GM10847 (cell line): ENCODE results near the gene LMOD3.

ENCODE experiments used
- POLR2A ChIP-seq: IDR thresholded peaks from 2 replicates; pipeline ENCODE4 v1.6.1; 2011; ENCODE audit not compliant: insufficient read length; ENCODE audit errors: extremely low read depth

Gene LMOD3

GRCh38 chr3:69085168-69085832 is 37.1 kb downstream of the LMOD3 start:
- no peak for TF ChIP-seq POLR2A

- TF ChIP-seq POLR2A, result peak; percentile 40
These were observed 37.8 kb downstream of the LMOD3 start, which contains the start of gene ARL6IP5 for GRCh38 chr3:69084326-69085167. Gene ARL6IP5, plus strand, starts transcription at chr3:69084937. Its CDS starts 111 bp downstream, at chr3:69085048.

DNA sequence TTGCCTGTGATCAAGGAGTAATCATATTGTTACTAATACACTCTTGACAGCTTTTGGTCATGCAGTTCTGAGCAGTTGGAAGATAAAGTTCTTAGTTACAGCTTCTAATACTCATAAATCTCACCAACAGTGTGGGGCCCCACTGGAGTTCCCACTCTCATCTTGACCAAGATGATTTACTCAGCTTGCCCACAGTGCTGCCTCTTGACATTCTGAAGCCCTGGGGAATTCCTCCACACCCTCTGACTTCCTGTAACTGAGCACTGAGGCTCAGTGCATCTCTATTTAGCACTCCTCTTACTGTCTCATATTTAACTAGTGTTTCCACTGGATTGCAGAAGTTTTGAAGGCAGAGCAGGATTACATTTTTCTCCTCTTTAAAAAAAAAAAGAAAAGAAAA is 39.6 kb downstream of the LMOD3 start:
- no peak for TF ChIP-seq POLR2A

DNA sequence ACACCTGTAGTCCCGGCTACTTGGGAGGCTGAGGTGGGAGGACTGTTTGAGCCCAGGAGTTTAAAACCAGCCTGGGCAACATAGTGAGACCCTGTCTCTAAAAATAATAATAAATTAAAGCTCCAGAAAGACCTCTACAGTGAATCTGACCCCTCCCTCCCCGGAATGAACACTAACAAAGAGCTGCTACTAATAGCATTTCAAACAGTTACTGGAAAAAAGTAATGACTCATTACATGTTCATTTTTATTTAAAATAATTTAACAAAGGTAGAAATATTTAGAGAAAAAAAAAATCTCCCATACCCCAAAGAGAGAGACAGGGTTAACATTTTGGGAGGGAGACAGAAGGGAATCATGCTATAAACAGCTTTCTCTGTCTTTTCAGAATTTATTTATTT is 40.0 kb downstream of the LMOD3 start:
- no peak for TF ChIP-seq POLR2A

GRCh38 chr3:69081583-69082262 is 40.7 kb downstream of the LMOD3 start:
- no peak for TF ChIP-seq POLR2A

GRCh38 chr3:69080233-69080920 is 42.0 kb downstream of the LMOD3 start, which contains the start of gene UBA3:
Gene UBA3, minus strand, starts transcription at chr3:69080365. Its CDS starts 12 bp downstream, at chr3:69080353.
- TF ChIP-seq POLR2A, result peak; percentile 89

GRCh38 chr3:69079269-69080159 is 42.9 kb downstream of the LMOD3 start:
- TF ChIP-seq POLR2A, result no peak

DNA sequence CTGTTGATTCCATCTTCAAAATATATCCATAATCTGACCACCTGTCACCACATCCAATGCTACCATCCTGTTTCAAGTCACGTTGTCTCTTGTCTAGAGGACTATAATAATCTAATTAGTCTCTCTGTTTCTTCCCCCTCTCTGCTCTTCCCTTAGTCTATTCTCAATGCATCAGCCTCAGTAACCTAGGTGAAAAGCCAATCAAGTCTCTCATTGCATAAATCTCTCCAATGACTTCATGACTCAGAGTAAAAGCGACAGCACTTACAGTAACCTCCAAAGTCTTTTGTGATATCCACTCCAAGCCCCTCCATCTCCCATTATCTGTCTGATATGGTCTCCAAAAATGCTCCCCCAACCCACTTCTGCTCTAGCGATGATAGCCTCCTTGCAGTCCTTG is 49.5 kb downstream of the LMOD3 start:
- TF ChIP-seq POLR2A, result no peak

- TF ChIP-seq POLR2A, result no peak
These were observed 56.3 kb downstream of the LMOD3 start for GRCh38 chr3:69066121-69066520.

DNA sequence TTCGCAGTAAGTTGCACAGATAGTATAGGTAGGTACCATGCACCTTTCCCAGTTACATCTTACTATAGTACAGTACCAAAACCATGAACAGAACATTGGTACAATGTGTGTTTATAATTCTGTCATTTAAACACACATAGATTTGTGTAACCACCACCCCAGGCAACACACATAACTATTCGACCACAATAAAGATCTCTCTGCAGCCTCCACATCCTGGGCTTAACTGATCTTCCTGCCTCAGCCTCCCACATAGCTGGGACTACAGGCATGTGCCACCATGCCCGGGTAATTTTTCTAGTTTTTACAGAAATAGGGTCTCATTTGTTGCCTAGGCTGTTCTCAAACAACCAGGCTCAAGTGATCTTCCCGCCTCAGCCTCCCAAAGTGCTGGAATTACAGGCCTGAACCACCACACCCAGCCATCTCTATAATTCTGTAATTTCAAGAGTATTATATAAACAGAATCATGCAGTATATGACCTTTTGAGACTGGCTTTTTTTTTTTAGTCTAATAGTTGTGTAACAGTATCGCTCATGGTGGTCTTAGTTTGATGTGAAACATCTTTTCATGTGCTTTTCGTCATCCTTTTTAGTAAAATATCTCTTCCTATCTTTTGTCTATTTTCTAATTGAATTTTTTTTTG is 57.0 kb downstream of the LMOD3 start:
- no peak for TF ChIP-seq POLR2A

GRCh38 chr3:69063636-69064035 is 58.8 kb downstream of the LMOD3 start:
- no peak for TF ChIP-seq POLR2A

DNA sequence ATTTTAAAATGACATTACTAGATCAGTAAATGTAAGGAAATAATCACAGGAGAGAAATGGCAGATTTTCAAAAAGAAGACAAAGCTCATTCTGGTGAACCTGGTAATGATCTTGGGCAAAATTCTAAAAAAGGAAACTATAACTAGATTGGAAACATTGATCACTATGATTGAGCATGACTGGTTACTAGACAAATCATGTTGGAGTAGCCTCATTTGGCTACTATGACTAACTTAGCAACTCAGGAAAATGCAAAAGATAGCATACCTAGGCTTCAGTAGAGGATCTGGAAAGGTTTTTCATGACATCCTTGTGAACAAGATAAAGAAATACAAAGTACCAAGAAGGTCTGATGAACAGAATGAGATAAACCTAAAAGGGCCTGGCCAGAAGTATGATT is 62.7 kb downstream of the LMOD3 start:
- TF ChIP-seq POLR2A, result no peak

DNA sequence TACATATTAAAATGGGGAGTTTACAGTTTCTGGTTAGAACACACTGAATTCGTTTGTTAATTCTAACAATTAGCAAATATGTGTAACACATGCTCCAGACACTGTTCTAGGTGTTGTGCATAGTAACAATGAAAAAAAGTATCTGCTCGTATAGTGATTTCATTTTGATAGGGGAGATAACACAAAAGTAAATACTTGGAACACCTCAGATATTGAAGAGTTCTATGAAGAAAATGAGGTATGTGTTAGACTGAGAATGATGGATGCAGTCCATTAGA is 63.5 kb downstream of the LMOD3 start:
- no peak for TF ChIP-seq POLR2A
